ENCODE measurements around the gene XXYLT1. TPM values are rescaled to one million over a fixed set of nuclear protein-coding genes. Genes with fewer than 3 reads are reported as not detected.

The XXYLT1 gene
- total and polyA plus RNA-seq, 2 of the 4 experiments (the other 2 are of a cell fraction): 14.7 to 18.1 TPM

DNA sequence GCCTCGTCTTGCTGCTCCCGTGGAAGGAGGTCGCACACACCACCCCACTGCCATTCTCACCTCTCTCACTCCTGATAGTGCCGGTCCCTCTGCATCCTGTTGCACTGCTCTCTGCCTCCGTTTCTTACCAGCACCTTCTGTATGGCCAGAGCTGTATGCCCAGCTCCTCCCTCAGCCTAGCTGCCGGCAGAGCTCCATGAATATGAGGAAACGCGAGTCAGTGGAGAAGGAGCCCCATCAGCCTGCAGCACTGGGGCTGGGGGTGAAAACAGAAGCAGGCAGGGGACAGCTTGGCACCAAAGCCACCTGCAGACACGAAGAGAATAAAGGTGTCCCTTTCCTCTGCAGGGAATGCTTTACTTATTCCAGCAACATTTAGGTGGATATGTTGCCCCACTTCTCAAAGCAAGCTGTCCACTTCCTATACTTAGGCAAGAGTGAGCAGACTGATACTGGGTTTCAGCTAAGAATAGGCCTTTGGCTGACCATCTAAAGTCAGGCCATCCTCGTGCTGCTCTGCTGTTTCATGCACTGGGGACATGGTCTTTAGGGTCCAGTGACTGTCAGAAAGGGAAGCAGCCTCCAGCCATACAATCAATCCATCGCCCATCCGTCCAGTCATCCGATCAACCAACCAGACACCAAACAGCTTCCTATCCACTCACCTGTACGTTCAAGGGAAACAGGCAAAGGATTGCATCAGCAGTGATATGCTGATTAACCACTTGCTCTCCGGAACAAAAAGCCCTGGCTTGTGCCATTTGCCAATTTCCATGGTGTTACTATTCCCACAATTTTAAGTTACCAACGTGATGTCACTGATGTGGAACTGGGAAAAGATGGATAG is 222.7 kb downstream of the XXYLT1 start (continued):
- TF ChIP-seq BHLHE40 (IDR thresholded peaks at IDR 0.05; ENCODE audit: low read depth, low read length): no peak

DNA sequence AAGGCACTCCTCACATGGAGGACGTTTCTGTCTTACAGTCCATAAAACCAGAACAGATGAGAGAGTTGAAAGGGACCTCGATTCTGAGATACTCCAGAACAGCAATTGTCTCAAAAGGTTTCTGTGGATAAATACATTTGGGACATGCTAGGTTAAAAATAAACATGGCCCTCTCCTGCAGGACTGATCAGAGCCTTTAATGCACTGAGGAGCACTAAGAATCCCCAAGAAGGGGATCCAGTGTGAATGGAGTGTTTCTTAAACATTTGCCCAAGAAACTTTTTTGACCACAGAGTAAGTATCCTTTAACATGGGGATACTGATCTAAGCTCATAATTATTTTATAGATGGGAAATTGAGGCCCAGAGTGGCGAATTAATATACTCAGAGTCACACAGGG is 223.4 kb downstream of the XXYLT1 start:
- H3K4me3 ChIP-seq (ENCODE audit: insufficient read depth, low read depth, low read length): no peak overlapping the region
- H3K9me3 ChIP-seq (ENCODE audit: control insufficient read depth, insufficient read depth, low read length): no peaks in the 10 kb centered on the region
- peaks cover 41% of the 10 kb centered on the region for H3K27me3 ChIP-seq (ENCODE audit: control insufficient read depth, insufficient read depth, low read length)
- dilution Hi-C loops (cut with HindIII; ENCODE audit: low sequenced_read_pairs, unreplicated experiment) (no loop called here), intact Hi-C loops (cut with micrococcal nuclease) (no loop called here), in situ Hi-C loops (cut with MboI; ENCODE audit: low sequenced_read_pairs) (no loop called here)
- H2AK9ac ChIP-seq (replicated peaks; ENCODE audit: low read depth, low read length, poor library complexity): no peak overlapping the region
- H4K5ac ChIP-seq (ENCODE audit: low read depth, low read length): no peak overlapping the region
- no peak overlapping the region for H3K9ac ChIP-seq (ENCODE audit: low read depth, low read length)
- H4K20me1 ChIP-seq (ENCODE audit: insufficient read depth, low read length): no peaks in the 10 kb centered on the region
- no CpG with 5 or more reads among the region's 3 CpGs for WGBS, 2 experiments (ENCODE audit: extremely low coverage in 2 of 2, insufficient read length in 1 of 2)
- H3K4ac ChIP-seq (ENCODE audit: low read depth, low read length): no peak overlapping the region
- H2BK120ac ChIP-seq (ENCODE audit: low read depth, low read length): no peak overlapping the region
- no peaks in the 10 kb centered on the region for H3K79me1 ChIP-seq (ENCODE audit: low read depth in 1 of 2, low read length in 2 of 2)
- H3K27ac ChIP-seq (ENCODE audit: insufficient read depth, low read length): no peak overlapping the region
- no peaks in the 10 kb centered on the region for H3K36me3 ChIP-seq (ENCODE audit: control insufficient read depth, insufficient read depth, low read length)
- no peak overlapping the region for H3K23ac ChIP-seq (ENCODE audit: low read depth, low read length)
- ChIA-PET CTCF (no interaction called here), POLR2A (ENCODE audit: unreplicated experiment) (no interaction called here)
- H3K14ac ChIP-seq (replicated peaks; ENCODE audit: low read depth, low read length): no peak overlapping the region
- no peaks in the 10 kb centered on the region for H3K9me1 ChIP-seq (ENCODE audit: insufficient read depth, low read length)
- no peak for DNase-seq
- BruUV-seq (replicated peaks): no TSS peak
- no peak overlapping the region for H3K18ac ChIP-seq (ENCODE audit: low read depth, low read length)
- no peak overlapping the region for H3K56ac ChIP-seq (ENCODE audit: extremely low read depth, insufficient read depth, low read length)
- H2BK20ac ChIP-seq (ENCODE audit: low read depth, low read length): no peak overlapping the region
- H2AFZ ChIP-seq (replicated peaks; ENCODE audit: low read length, poor library complexity): peak overlapping the region; percentile 27
- ATAC-seq (ENCODE audit: low read depth): no peak
- H4K8ac ChIP-seq (ENCODE audit: low read depth in 2 of 2, low read length in 2 of 2): no peak overlapping the region
- H3K4me2 ChIP-seq (ENCODE audit: low read depth, low read length): no peak overlapping the region
- no peak overlapping the region for H2BK5ac ChIP-seq (ENCODE audit: low read depth, low read length, poor library complexity, severe bottlenecking)
- H3K4me1 ChIP-seq (ENCODE audit: control insufficient read depth, insufficient read depth, low read length): no peaks in the 10 kb centered on the region
- no peak overlapping the region for H4K91ac ChIP-seq (ENCODE audit: insufficient read depth, low read depth, low read length)
- no peak overlapping the region for H2AK5ac ChIP-seq (ENCODE audit: low read depth, low read length)
- no peak overlapping the region for H2BK15ac ChIP-seq (ENCODE audit: low read depth, low read length)
- TF ChIP-seq CEBPB (IDR thresholded peaks at IDR 0.05; ENCODE audit: low read depth, low read length) (no peak), BHLHE40 (IDR thresholded peaks at IDR 0.05; ENCODE audit: low read depth, low read length) (no peak), SMC3 (IDR thresholded peaks at IDR 0.05; ENCODE audit: low read depth, low read length) (no peak), FOS (IDR thresholded peaks at IDR 0.05; ENCODE audit: low read depth, low read length) (no peak), MAZ (IDR thresholded peaks at IDR 0.05; ENCODE audit: borderline replicate concordance, low read depth, low read length) (no peak), RAD21 (IDR thresholded peaks at IDR 0.05; ENCODE audit: low read length) (no peak), CHD1 (IDR thresholded peaks at IDR 0.05; ENCODE audit: low read depth, low read length) (no peak), POLR2A (IDR thresholded peaks at IDR 0.05; ENCODE audit: low read depth, low read length) (no peak), RFX5 (IDR thresholded peaks at IDR 0.05; ENCODE audit: low read depth, low read length) (no peak), MXI1 (IDR thresholded peaks at IDR 0.05; ENCODE audit: borderline replicate concordance, low read depth, low read length) (no peak), NFE2L2 (IDR thresholded peaks at IDR 0.05; ENCODE audit: low read depth, low read length) (no peak)
- TF ChIP-seq, protein P1, sequence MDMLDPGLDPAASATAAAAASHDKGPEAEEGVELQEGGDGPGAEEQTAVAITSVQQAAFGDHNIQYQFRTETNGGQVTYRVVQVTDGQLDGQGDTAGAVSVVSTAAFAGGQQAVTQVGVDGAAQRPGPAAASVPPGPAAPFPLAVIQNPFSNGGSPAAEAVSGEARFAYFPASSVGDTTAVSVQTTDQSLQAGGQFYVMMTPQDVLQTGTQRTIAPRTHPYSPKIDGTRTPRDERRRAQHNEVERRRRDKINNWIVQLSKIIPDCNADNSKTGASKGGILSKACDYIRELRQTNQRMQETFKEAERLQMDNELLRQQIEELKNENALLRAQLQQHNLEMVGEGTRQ (IDR thresholded peaks at IDR 0.05; ENCODE audit: low read depth, low read length): no peak
- TF ChIP-seq, protein P2, sequence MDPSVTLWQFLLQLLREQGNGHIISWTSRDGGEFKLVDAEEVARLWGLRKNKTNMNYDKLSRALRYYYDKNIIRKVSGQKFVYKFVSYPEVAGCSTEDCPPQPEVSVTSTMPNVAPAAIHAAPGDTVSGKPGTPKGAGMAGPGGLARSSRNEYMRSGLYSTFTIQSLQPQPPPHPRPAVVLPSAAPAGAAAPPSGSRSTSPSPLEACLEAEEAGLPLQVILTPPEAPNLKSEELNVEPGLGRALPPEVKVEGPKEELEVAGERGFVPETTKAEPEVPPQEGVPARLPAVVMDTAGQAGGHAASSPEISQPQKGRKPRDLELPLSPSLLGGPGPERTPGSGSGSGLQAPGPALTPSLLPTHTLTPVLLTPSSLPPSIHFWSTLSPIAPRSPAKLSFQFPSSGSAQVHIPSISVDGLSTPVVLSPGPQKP (IDR thresholded peaks at IDR 0.05; ENCODE audit: borderline replicate concordance, low read depth, low read length): no peak

Measured in IMR-90 (cell line).